HG02943 (cell line): Measurements from ENCODE around the gene ZNF691.

Experiments used
- ATAC-seq: cut with Tn5 transposase; IDR thresholded peaks from one replicate; pipeline ENCODE4 v1.9.1; 2021; ENCODE audit warnings: mild to moderate bottlenecking, low read depth, moderate library complexity; ENCODE audit not compliant: unreplicated experiment

Gene ZNF691

GRCh38 chr1:42831273-42831672 is 15.1 kb upstream of the ZNF691 start:
- no peak for ATAC-seq

DNA sequence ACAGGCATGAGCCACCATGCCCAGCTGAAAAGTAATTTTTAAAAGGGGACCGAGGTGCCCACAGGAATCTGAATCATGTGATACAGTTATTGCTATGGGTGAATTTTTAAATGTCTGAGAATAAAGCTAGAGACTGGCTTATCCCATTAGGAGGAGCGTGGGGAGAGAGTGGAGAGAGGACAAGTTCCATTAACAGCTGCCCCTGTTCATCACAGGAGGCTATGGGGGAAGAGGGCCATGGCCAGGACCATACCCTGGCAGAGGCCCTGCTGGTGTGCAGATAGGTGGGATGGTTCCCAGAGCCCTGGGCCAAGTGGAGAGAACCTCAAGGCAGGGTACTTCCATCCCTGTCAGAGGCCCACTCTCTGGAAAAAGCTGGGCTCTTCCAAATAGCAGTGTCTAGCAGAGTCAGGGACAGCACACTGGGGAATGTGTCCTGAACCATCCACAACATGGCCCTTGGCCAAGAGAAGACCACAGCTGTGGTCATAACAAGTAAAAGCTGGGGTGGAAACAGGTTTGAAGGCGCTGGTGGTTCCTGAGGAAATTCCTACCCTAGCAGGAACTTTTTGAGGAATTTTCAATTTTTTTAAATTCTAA is 13.7 kb upstream of the ZNF691 start:
- no peak for ATAC-seq

- ATAC-seq = no peak
Measured at GRCh38 chr1:42833981-42834380, 12.4 kb upstream of the ZNF691 start.

DNA sequence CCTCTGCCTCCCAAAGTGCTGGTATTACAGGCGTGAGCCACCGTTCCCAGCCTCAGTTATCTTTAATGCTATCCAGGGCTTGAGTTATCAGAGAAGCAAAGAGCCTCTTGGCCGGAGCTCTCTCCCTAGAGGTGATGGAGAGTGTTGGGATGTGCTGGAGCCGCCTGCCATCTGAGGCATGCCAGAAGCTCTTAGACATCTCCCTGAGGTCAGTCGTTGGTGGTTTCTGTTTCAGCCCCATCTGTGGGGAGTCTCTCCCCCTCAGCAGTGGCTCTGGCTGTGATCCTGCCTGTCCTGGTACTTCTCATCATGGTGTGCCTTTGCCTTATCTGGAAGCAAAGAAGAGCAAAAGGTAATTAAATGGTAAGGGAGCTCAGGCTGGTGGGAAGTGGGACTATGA is 11.6 kb upstream of the ZNF691 start:
- ATAC-seq = no peak

GRCh38 chr1:42835422-42835821 is 11.0 kb upstream of the ZNF691 start:
- no peak for ATAC-seq

GRCh38 chr1:42837709-42838108 is 8.7 kb upstream of the ZNF691 start:
- ATAC-seq = no peak

DNA sequence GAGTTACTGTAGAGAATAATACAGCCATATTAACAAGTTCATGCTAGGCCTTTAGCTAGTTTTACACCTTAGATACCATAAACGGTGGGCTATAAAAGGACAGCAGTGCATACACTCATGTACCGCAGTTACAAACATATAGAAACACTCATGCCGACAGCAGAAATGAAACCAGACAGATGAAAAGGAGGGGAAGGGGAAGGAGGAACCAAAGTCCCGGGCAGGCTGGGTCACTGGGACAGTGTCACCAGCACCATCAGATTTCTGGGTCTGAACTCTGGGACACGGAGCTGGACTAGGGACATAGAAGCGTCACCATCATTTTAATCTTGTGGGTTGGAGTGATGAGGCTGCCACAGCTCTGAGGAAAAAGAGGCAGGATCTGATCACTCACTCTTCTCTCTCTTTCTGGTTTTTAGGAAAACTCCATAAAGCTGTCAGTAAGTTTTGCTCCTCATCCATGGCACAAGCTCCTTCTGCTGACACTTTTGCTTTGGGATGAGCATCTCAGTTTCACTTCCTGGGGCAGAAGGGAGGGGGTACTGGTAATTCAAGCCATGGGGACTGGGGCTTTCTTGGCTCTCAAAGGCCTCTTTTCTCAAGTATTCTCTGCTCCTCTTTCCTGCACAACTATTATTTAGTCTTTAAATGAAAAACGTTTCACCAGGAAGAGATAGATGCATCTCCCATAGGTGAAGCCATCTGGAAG is 7.8 kb upstream of the ZNF691 start:
- ATAC-seq = no peak

DNA sequence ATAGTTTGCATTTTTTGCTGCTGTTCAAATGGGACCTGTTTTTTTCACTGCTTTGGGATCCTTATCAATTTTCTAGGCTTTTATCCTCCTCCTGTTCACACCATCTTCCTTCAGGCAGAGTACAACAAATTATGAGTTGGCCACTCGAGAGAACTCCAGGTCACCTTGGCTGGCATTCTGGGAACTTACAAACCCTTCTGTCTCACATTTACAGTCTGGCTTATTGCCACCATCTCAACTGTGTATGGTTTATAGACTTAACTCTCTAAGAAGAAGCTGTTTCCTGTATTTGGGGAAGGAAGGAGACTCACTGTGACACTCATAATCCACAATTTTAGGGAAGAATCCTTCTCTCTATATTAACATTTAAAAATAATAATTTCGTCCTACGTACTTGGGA is 5.4 kb upstream of the ZNF691 start:
- ATAC-seq = no peak

- no peak for ATAC-seq
Measured at GRCh38 chr1:42841440-42842147, 4.8 kb upstream of the ZNF691 start.

DNA sequence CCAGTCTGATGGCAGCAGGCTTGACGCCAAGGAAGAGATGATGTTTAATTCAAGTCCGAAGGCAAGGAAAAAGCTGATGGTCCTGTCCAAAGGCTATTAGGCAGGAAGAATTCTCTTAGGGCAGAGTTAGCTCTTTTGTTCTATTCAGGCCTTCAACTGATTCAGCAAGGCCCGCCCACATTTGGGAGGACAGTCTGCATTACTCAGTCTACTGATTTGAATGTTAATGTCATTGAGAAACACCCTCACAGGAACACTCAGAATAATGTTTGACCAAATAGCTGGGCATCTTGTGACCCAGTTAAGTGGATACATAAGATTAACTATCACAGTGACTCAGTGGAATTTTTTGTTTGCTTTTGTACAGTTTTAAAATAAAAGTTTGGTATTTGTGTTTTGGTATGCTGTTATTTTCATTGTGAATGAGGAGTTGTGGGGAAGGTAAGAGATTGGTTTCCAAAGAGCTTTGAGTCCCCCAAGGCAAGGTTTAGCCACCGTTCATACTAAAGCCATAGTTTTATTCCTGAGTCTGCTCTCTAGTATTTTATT is 1.7 kb upstream of the ZNF691 start:
- ATAC-seq = no peak

- ATAC-seq = no peak
Measured at GRCh38 chr1:42845193-42845592, 1.2 kb upstream of the ZNF691 start.

GRCh38 chr1:42845866-42846256 is 552 bp upstream of the ZNF691 start:
- peak; percentile 25 for ATAC-seq

- no peak for ATAC-seq
Measured at GRCh38 chr1:42847111-42847595, 740 bp downstream of the ZNF691 start.

- ATAC-seq = no peak
Measured at GRCh38 chr1:42847721-42848460, 1.5 kb downstream of the ZNF691 start.

DNA sequence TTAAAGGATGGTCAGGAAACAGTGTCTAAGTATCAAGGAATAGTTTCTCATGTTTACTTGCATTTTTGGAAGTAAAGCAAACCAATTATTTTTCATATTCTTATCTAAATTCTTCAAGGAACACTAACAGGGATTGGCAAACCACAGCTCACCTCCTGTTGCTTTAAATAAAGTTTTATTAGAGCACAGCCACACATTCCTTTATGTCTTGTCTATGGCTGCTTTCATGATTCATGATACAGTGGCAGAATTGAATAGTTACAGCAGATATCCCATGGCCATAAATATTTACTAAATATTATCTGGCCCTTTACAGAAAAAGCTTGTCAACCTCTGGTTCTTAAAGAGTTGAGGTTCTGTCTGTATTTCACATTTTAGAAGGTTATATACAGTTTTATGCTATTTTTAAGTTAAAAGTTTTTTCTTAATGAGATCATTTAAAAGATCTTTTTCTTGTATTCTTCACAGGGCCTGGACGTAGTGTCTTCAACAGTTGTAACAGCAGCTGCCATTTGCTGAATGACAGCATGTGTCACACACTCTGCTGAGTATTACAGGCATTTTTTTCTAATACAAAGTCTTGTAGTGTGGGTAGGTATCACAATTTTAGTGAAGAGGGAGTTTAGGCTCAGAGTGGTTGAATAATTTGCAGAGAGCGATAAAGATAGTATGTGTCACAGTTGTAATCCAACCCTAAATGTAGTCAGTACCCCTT is 2.6 kb downstream of the ZNF691 start:
- no peak for ATAC-seq

GRCh38 chr1:42849944-42850343 is 3.5 kb downstream of the ZNF691 start:
- ATAC-seq = no peak

GRCh38 chr1:42851420-42851819 is 5.0 kb downstream of the ZNF691 start:
- no peak for ATAC-seq

GRCh38 chr1:42851960-42852607 is 5.7 kb downstream of the ZNF691 start:
- ATAC-seq = no peak

GRCh38 chr1:42852608-42852980 is 6.2 kb downstream of the ZNF691 start:
- no peak for ATAC-seq
